Activated T-helper 9 cell treated with anti-CD3 and anti-CD28 coated beads, Interleukin-2, amount 50 U/mL, for 16 hours (primary cell): Measurements from ENCODE around the gene ADM2.

Experiments
- DNase-seq: peaks from one replicate; pipeline ENCODE4 v3.0.0-alpha.2; 2020; ENCODE audit warnings: low read depth

ADM2 gene

GRCh38 chr22:50467773-50468440 is 13.4 kb upstream of the ADM2 start:
- no peak for DNase-seq

- no peak for DNase-seq
Observed at GRCh38 chr22:50468626-50469025, 12.7 kb upstream of the ADM2 start.

- peak; percentile 90 for DNase-seq
Observed at GRCh38 chr22:50469377-50470305, 11.7 kb upstream of the ADM2 start.

GRCh38 chr22:50470491-50470890 is 10.9 kb upstream of the ADM2 start:
- no peak for DNase-seq

GRCh38 chr22:50471197-50471847 is 10.0 kb upstream of the ADM2 start:
- DNase-seq, result no peak

- DNase-seq, result no peak
Observed at GRCh38 chr22:50471962-50472361, 9.4 kb upstream of the ADM2 start.

GRCh38 chr22:50473088-50473487 is 8.3 kb upstream of the ADM2 start:
- peak; percentile 19 for DNase-seq

GRCh38 chr22:50473855-50474671 is 7.3 kb upstream of the ADM2 start:
- DNase-seq, result no peak

GRCh38 chr22:50474710-50475651 is 6.4 kb upstream of the ADM2 start, which contains the start of gene SBF1:
Gene SBF1 (minus strand): TSS chr22:50475035. CDS start chr22:50474840, 195 bp downstream.
- peak; percentile 86 for DNase-seq

- no peak for DNase-seq
Observed at GRCh38 chr22:50475652-50476002, 5.7 kb upstream of the ADM2 start.

- no peak for DNase-seq
Observed at GRCh38 chr22:50476868-50477267, 4.5 kb upstream of the ADM2 start.

GRCh38 chr22:50477923-50478322 is 3.4 kb upstream of the ADM2 start:
- no peak for DNase-seq

GRCh38 chr22:50479721-50480120 is 1.6 kb upstream of the ADM2 start:
- DNase-seq, result no peak

- DNase-seq, result no peak
Observed at GRCh38 chr22:50481045-50481439, 301 bp upstream of the ADM2 start.

- no peak for DNase-seq
Observed at GRCh38 chr22:50482107-50483074, 1.0 kb downstream of the ADM2 start.

GRCh38 chr22:50483106-50483505 is 1.8 kb downstream of the ADM2 start:
- no peak for DNase-seq

GRCh38 chr22:50483556-50483955 is 2.2 kb downstream of the ADM2 start:
- DNase-seq, result no peak

GRCh38 chr22:50483977-50484853 is 2.9 kb downstream of the ADM2 start:
- no peak for DNase-seq
